Measurements from ENCODE around the gene LST1. TPM values are rescaled to one million over a fixed set of nuclear protein-coding genes. Genes with fewer than 3 reads are reported as not detected.

The LST1 gene
- total RNA-seq, 1 experiment from 2014 or later: 1.6 TPM

DNA sequence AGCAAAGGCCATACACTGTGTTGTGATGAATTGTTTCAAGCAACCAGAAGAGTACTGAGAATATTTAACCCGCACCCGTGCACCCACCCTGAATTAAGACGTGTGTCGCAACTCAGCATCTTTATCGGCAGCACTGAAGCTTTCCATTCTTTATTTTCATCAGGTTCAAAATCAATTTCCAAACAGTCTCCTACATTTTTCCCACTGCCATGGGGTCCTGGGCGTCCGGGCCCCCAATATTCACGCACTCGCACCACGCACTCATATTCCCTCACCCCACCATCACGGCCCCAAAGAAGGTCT, 5.7 kb upstream of the LST1 start:
- Histone ChIP-seq H3K4me1 (replicated peaks; ENCODE audit: insufficient read depth) (0 out of 2 replicates have a peak, but pooled peaks cover 5% of the 10 kb centered on the region), H3K9me3 (ENCODE audit: insufficient read depth, low read depth) (no peaks in the 10 kb centered on the region), H3K4me2 (peak overlapping the region; percentile 91), H3K27me3 (ENCODE audit: insufficient read depth, low read depth) (0 out of 2 replicates have a peak, but pooled peaks cover 5% of the 10 kb centered on the region), H3K36me3 (ENCODE audit: low read depth) (no peaks in the 10 kb centered on the region), H4K20me1 (ENCODE audit: insufficient read depth) (no peaks in the 10 kb centered on the region), H3K9me2 (ENCODE audit: insufficient read depth) (no peaks in the 10 kb centered on the region), H3K27ac (no peak overlapping the region), H3K4me3 (peak overlapping the region; percentile 71; the same call in 1 of the 2 replicates), H3K79me2 (ENCODE audit: low read depth) (no peaks in the 10 kb centered on the region), H3F3A (ENCODE audit: insufficient read depth, low read depth) (peaks cover 5% of the 10 kb centered on the region; the same call in 1 of the 2 replicates), H2AFZ (peak overlapping the region; percentile 99; the same call in 1 of the 2 replicates)
- TF ChIP-seq CTCF (conservative IDR thresholded peaks at IDR 0.05) (no peak), EZH2 (IDR thresholded peaks at IDR 0.05; ENCODE audit: low read depth) (no peak)
- intact Hi-C loops (cut with micrococcal nuclease; ENCODE audit: unreplicated experiment): no loop called here
- POLR2A ChIA-PET (ENCODE audit: unreplicated experiment): no interaction called here
- BruUV-seq (replicated peaks): no TSS peak
- CTCF ChIA-PET: interaction anchor here (0.6 to 2.2 kb wide), 2 partner anchors 18 to 33 kb away, joined by 3 to 11 read pairs; partner anchors contain the start of gene NFKBIL1
- DNase-seq: no peak

- DNase-seq: peak in 1 of 2 experiments; percentile 80
- Histone ChIP-seq H3K4me1 (replicated peaks; ENCODE audit: insufficient read depth) (0 out of 2 replicates have a peak, but pooled peaks cover 5% of the 10 kb centered on the region), H2AFZ (peak overlapping the region; percentile 99), H3K9me2 (ENCODE audit: insufficient read depth) (no peaks in the 10 kb centered on the region), H3K9me3 (ENCODE audit: insufficient read depth, low read depth) (no peaks in the 10 kb centered on the region), H3K36me3 (ENCODE audit: low read depth) (no peaks in the 10 kb centered on the region), H3K27ac (no peak overlapping the region), H3F3A (ENCODE audit: insufficient read depth, low read depth) (peaks cover 5% of the 10 kb centered on the region; the same call in 1 of the 2 replicates), H3K79me2 (ENCODE audit: low read depth) (no peaks in the 10 kb centered on the region), H3K27me3 (ENCODE audit: insufficient read depth, low read depth) (0 out of 2 replicates have a peak, but pooled peaks cover under 1% of the 10 kb centered on the region), H3K4me2 (peak overlapping the region; percentile 91), H4K20me1 (ENCODE audit: insufficient read depth) (no peaks in the 10 kb centered on the region), H3K4me3 (peak overlapping the region; percentile 71)
- POLR2A ChIA-PET (ENCODE audit: unreplicated experiment): interaction anchor here (1.2 kb wide), 1 partner anchor 29 kb away, joined by 4 read pairs; no protein-coding TSS in a partner anchor
- CTCF ChIA-PET: interaction anchor here (2.2 kb wide), 1 partner anchor 17 kb away, joined by 11 read pairs; no protein-coding TSS in a partner anchor
- no TSS peak for BruUV-seq (replicated peaks)
- TF ChIP-seq EZH2 (IDR thresholded peaks at IDR 0.05; ENCODE audit: low read depth) (no peak), CTCF (conservative IDR thresholded peaks at IDR 0.05) (peak; percentile 95)
- intact Hi-C loops (cut with micrococcal nuclease; ENCODE audit: unreplicated experiment): loop anchor here (1.0 kb wide), 1 partner anchor 21 kb away; no protein-coding TSS in a partner anchor
Measured at GRCh38 chr6:31580807-31581433, 5.2 kb upstream of the LST1 start.

DNA sequence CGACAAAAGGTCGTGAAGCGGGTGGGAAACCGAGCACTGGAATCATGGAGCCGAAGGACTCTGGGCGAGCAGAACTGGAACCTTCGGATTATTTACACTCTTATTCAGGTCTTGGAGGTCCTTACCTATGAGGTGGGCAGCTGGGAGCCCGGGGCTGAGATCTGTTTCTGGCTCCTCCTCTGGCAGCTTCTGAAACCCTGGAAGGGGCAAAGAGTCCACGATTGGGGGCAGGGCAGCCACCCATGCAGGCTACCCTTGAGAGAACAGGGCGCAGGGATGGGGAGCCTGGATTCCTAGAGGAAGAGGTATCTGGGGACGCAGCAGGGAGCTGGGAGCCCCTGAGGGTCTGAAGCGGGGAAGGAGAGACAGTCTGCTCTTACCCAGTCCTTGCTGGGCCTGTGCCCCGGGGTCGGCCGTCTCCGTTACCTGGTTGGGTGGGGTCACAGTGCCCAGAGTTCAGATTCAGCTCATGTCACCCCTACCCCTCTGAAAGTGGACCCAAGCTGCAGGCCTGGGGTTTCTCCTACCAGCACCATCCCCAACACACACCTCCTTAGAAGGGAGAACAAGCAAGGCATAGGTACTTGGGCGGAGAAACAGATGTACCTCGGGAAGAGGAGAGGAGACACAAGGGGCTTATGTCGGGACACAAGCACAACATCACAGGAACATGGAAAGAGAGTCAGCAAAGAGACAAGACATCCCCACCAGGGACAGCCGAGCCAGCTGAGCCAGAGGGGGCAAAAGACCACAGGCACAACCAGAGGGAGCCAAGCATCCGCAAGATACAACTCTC, 4.4 kb upstream of the LST1 start:
- CTCF ChIA-PET: interaction anchor here (2.2 kb wide), 1 partner anchor 17 kb away, joined by 11 read pairs; no protein-coding TSS in a partner anchor
- Histone ChIP-seq H4K20me1 (ENCODE audit: insufficient read depth) (no peaks in the 10 kb centered on the region), H3K27me3 (ENCODE audit: insufficient read depth, low read depth) (no peaks in the 10 kb centered on the region), H3K27ac (no peak overlapping the region), H3K9me3 (ENCODE audit: insufficient read depth, low read depth) (no peaks in the 10 kb centered on the region), H3K4me3 (peak overlapping the region; percentile 71), H3K4me2 (peak overlapping the region; percentile 91), H3K9me2 (ENCODE audit: insufficient read depth) (no peaks in the 10 kb centered on the region), H3K4me1 (replicated peaks; ENCODE audit: insufficient read depth) (0 out of 2 replicates have a peak, but pooled peaks cover 5% of the 10 kb centered on the region), H3K36me3 (ENCODE audit: low read depth) (no peaks in the 10 kb centered on the region), H3F3A (ENCODE audit: insufficient read depth, low read depth) (peaks cover 5% of the 10 kb centered on the region; the same call in 1 of the 2 replicates), H2AFZ (peak overlapping the region; percentile 99), H3K79me2 (ENCODE audit: low read depth) (no peaks in the 10 kb centered on the region)
- intact Hi-C loops (cut with micrococcal nuclease; ENCODE audit: unreplicated experiment): loop anchor here (1.0 kb wide), 1 partner anchor 21 kb away; no protein-coding TSS in a partner anchor
- no peak for DNase-seq
- POLR2A ChIA-PET (ENCODE audit: unreplicated experiment): interaction anchor here (1.2 kb wide), 1 partner anchor 28 kb away, joined by 4 read pairs; no protein-coding TSS in a partner anchor
- no peak for TF ChIP-seq CTCF (conservative IDR thresholded peaks at IDR 0.05)
- TF ChIP-seq EZH2 (IDR thresholded peaks at IDR 0.05; ENCODE audit: low read depth): no peak
- no TSS peak for BruUV-seq (replicated peaks)

Measured in PC-9 (cell line).